Measurements from ENCODE around the gene CALD1. TPM values are rescaled to one million over a fixed set of nuclear protein-coding genes. Genes with fewer than 3 reads are reported as not detected.

The CALD1 gene
- polyA plus RNA-seq, 2 of the 4 experiments (the other 2 are of a cell fraction): 136 to 150 TPM

DNA sequence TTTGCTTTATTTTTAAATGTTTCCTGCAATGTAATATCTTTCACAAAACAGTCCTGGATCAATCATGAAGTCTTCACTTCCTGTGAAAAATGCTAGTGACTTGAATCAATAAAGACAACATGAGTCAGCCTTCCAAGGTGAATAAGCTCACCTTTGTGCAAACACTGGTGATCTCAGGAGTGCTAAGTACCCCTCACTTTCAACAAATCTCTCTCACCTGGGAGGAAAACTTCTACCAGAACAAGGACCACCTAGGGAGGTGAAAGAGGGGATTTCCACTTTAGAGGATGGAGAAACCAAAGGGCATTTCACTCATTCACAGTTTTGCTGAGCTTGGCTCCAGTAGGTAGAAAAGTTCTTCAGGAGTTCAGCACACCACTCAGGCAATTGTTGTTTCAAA, 64.8 kb downstream of the CALD1 start:
- ATAC-seq: no peak
- POLR2A ChIA-PET: no interaction called here
- FAIRE-seq: no peak
- no peak overlapping the region for H3K4me2 ChIP-seq
- no peak overlapping the region for H3K4me3 ChIP-seq
- TF ChIP-seq RFX5 (IDR thresholded peaks at IDR 0.05) (no peak), HDAC2 (IDR thresholded peaks at IDR 0.05) (no peak), SREBF2 (IDR thresholded peaks at IDR 0.05) (no peak), CHD4 (IDR thresholded peaks at IDR 0.05; ENCODE audit: borderline replicate concordance) (no peak), BHLHE40 (IDR thresholded peaks at IDR 0.05; ENCODE audit: low read depth, low read length) (no peak), JUNB (IDR thresholded peaks at IDR 0.05) (no peak), EP300 (IDR thresholded peaks at IDR 0.05) (no peak), NR3C1 (IDR thresholded peaks at IDR 0.05) (no peak), ZSCAN20 (CRISPR knock-in tag; IDR thresholded peaks at IDR 0.05) (no peak), MAZ (IDR thresholded peaks at IDR 0.05; ENCODE audit: borderline replicate concordance, low read depth, low read length) (no peak), RAD21 (conservative IDR thresholded peaks at IDR 0.05 in 1 of 2, IDR thresholded peaks at IDR 0.05 in 1 of 2) (no peak), NFE2L2 (conservative IDR thresholded peaks at IDR 0.05; ENCODE audit: low read length) (no peak)
- TF ChIP-seq, protein P1, sequence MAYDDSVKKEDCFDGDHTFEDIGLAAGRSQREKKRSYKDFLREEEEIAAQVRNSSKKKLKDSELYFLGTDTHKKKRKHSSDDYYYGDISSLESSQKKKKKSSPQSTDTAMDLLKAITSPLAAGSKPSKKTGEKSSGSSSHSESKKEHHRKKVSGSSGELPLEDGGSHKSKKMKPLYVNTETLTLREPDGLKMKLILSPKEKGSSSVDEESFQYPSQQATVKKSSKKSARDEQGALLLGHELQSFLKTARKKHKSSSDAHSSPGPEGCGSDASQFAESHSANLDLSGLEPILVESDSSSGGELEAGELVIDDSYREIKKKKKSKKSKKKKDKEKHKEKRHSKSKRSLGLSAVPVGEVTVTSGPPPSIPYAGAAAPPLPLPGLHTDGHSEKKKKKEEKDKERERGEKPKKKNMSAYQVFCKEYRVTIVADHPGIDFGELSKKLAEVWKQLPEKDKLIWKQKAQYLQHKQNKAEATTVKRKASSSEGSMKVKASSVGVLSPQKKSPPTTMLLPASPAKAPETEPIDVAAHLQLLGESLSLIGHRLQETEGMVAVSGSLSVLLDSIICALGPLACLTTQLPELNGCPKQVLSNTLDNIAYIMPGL (CRISPR knock-in tag; IDR thresholded peaks at IDR 0.05; ENCODE audit: borderline replicate concordance): no peak
- TF ChIP-seq, protein P2, sequence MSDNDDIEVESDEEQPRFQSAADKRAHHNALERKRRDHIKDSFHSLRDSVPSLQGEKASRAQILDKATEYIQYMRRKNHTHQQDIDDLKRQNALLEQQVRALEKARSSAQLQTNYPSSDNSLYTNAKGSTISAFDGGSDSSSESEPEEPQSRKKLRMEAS (IDR thresholded peaks at IDR 0.05): no peak
- TF ChIP-seq, protein P3, sequence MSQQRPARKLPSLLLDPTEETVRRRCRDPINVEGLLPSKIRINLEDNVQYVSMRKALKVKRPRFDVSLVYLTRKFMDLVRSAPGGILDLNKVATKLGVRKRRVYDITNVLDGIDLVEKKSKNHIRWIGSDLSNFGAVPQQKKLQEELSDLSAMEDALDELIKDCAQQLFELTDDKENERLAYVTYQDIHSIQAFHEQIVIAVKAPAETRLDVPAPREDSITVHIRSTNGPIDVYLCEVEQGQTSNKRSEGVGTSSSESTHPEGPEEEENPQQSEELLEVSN (IDR thresholded peaks at IDR 0.05; ENCODE audit: borderline replicate concordance, low read depth): no peak
- TF ChIP-seq, protein P4, sequence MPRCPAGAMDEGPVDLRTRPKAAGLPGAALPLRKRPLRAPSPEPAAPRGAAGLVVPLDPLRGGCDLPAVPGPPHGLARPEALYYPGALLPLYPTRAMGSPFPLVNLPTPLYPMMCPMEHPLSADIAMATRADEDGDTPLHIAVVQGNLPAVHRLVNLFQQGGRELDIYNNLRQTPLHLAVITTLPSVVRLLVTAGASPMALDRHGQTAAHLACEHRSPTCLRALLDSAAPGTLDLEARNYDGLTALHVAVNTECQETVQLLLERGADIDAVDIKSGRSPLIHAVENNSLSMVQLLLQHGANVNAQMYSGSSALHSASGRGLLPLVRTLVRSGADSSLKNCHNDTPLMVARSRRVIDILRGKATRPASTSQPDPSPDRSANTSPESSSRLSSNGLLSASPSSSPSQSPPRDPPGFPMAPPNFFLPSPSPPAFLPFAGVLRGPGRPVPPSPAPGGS (IDR thresholded peaks at IDR 0.05): no peak
- H3K27ac ChIP-seq: no peak overlapping the region
- peaks cover 4% of the 10 kb centered on the region; the same call in 1 of the 3 replicates for H3K4me1 ChIP-seq
- no peaks in the 10 kb centered on the region for H3K9me3 ChIP-seq
- CTCF ChIA-PET: interaction anchor here (1.2 kb wide), 1 partner anchor 17 kb away, joined by 4 read pairs; no protein-coding TSS in a partner anchor
- DNase-seq (ENCODE audit: low read depth in 1 of 2, low spot score in 1 of 2): no peak

DNA sequence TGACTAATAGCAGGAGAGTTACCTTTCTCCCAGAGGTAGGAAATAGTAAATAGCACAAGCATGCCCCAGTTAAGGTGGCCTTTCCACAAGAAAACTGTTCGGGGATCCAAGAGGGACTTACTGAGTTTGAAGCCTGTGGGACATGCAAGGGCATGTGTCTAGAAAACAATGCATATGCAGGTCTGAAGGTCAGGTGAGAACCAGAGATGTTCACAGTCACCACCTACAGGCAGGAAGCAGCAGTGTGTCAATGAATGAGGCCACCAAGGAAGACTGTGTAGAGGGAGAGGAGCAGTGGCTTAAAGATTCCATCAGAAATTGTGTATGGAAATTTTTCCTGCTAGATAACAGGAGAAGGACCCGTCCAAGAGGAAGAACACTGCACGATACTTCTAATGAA, 66.0 kb downstream of the CALD1 start:
- Histone ChIP-seq H3K4me1 (peaks cover 4% of the 10 kb centered on the region; the same call in 1 of the 3 replicates), H3K27ac (peak overlapping the region; percentile 32 to 39; a peak in 2 of 6 replicates), H3K4me2 (no peak overlapping the region), H3K4me3 (no peak overlapping the region), H3K9me3 (no peaks in the 10 kb centered on the region)
- CTCF ChIA-PET: interaction anchor here (1.1 to 2.8 kb wide), 5 partner anchors 8 to 155 kb away, joined by 4 to 8 read pairs (median 6); no protein-coding TSS in a partner anchor
- peak in 1 of 2 experiments; percentile 43; a peak in 2 of 5 replicates for TF ChIP-seq RAD21 (conservative IDR thresholded peaks at IDR 0.05 in 1 of 2, IDR thresholded peaks at IDR 0.05 in 1 of 2)
- TF ChIP-seq CEBPB (IDR thresholded peaks at IDR 0.05): no peak
- no peak for TF ChIP-seq ZC3H11A (IDR thresholded peaks at IDR 0.05)
- TF ChIP-seq NPAS2 (CRISPR knock-in tag; IDR thresholded peaks at IDR 0.05; ENCODE audit: borderline replicate concordance): no peak
- TF ChIP-seq, protein P3 (IDR thresholded peaks at IDR 0.05; ENCODE audit: borderline replicate concordance, low read depth): no peak
- TF ChIP-seq EP300 (IDR thresholded peaks at IDR 0.05): no peak
- no peak for TF ChIP-seq CBX2 (IDR thresholded peaks at IDR 0.05; ENCODE audit: borderline replicate concordance, low read depth)
- TF ChIP-seq FOXS1 (CRISPR knock-in tag; IDR thresholded peaks at IDR 0.05): no peak
- peak; percentile 87 to 90; a peak in 5 of 6 replicates for ATAC-seq
- DNase-seq (ENCODE audit: low read depth in 1 of 2, low spot score in 1 of 2): peak; percentile 18 to 52
- POLR2A ChIA-PET: no interaction called here
- no peak for FAIRE-seq
- WGBS (ENCODE audit: missing lambda C conversion rate): 74% methylated on average over 3 of the region's 3 CpGs

Measured in A549 (cell line).